HCT116 (cell line): ENCODE measurements around the gene ATL2. TPM values are rescaled to one million over a fixed set of nuclear protein-coding genes. Genes with fewer than 3 reads are reported as not detected.

Experiments used
- ATAC-seq: fragments of 200-7000 bp; cut with Tn5 transposase; 2 replicates; pipeline ENCODE4 v1.9.1; 2020; ENCODE audit warnings: mild to moderate bottlenecking, moderate library complexity
- BruUV-seq: library from RNA; stranded (reverse); fragments of 400-500 nt; replicated peaks from 2 replicates; lab custom pipeline; 2021; lab: Mats Ljungman, UMichigan
- CTCF ChIA-PET: fragments of 300-600 bp; sonication (Branson Sonifier 250); formaldehyde crosslinking; loops from one replicate; lab custom pipeline; 2021; ENCODE audit warnings: antibody characterized with exemption; lab: Charles Lee
- POLR2A ChIA-PET: fragments of 300-600, 350-600 bp; sonication (Branson Sonifier 250); formaldehyde crosslinking; loops from one replicate; lab custom pipeline; 2021; ENCODE audit warnings: antibody characterized with exemption; lab: Charles Lee
- RAD21 ChIA-PET, 2 experiments: fragments of 300-600 bp; sonication (Branson Sonifier 250); formaldehyde crosslinking; loops; one replicate each; lab custom pipeline; 2023; ENCODE audit warnings: low total read pairs in 2 of 2; ENCODE audit not compliant: uncharacterized antibody in 2 of 2, unreplicated experiment in 2 of 2, low non-redundant PET in 1 of 2; lab: Charles Lee
- DNase-seq: peaks from one replicate; pipeline ENCODE4 v3.0.0-alpha.2; 2010; ENCODE audit warnings: low read depth, low spot score
- H2AFZ ChIP-seq: fragments of 200-600 bp; shearing (Covaris generic), sonication (generic); 2 replicates; pipeline ENCODE4 v1.6.1; 2017; ENCODE audit warnings: low read depth, mixed run types, mixed read lengths, antibody characterized with exemption, low read length; ENCODE audit not compliant: poor library complexity, severe bottlenecking
- H3K27ac ChIP-seq: 2 replicates; pipeline ENCODE4 v1.5.1; 2012; ENCODE audit warnings: low read depth, low read length
- H3K27me3 ChIP-seq: fragments of 200-600 bp; sonication (generic); 2 replicates; pipeline ENCODE4 v1.6.1; 2016; ENCODE audit warnings: mixed run types, low read length, mixed read lengths; ENCODE audit not compliant: insufficient read depth
- H3K36me3 ChIP-seq, 2 experiments: fragments of 200-500 bp in 1 of 2; fragments of 200-600 bp in 1 of 2; sonication (Bioruptor generic) in 1 of 2; sonication (generic) in 1 of 2; 2 replicates each; pipeline versions ENCODE4 v1.5.1 to v1.6.1; 2014 to 2016; ENCODE audit warnings: low read length in 2 of 2, inconsistent platforms in 1 of 2, mixed read lengths in 1 of 2, mixed run types in 1 of 2; ENCODE audit not compliant: insufficient read depth in 2 of 2, control insufficient read depth in 1 of 2
- H3K4me1 ChIP-seq, 2 experiments: fragments of 200-600 bp in 1 of 2; sonication (generic) in 1 of 2; 2 replicates each; pipeline versions ENCODE4 v1.5.1 to v1.6.1; 2012 to 2017; ENCODE audit warnings: low read length in 2 of 2, inconsistent platforms in 1 of 2, mild to moderate bottlenecking in 1 of 2, mixed read lengths in 1 of 2, mixed run types in 1 of 2, moderate library complexity in 1 of 2; ENCODE audit not compliant: insufficient read depth in 2 of 2, control insufficient read depth in 1 of 2
- H3K4me2 ChIP-seq: fragments of 200-600 bp; sonication (generic); 2 replicates; pipeline ENCODE4 v1.6.1; 2017; ENCODE audit warnings: mixed run types, low read length, mixed read lengths
- H3K4me3 ChIP-seq, 2 experiments: fragments of 200-600 bp in 1 of 2; sonication (generic) in 1 of 2; replicated peaks in 1 of 2; 2 replicates each; pipeline ENCODE4 v1.5.1; 2011 to 2016; ENCODE audit warnings: low read length in 2 of 2, control low read depth in 1 of 2, low read depth in 1 of 2, mild to moderate bottlenecking in 1 of 2, mixed read lengths in 1 of 2, mixed run types in 1 of 2
- H3K79me2 ChIP-seq: fragments of 200-600 bp; sonication (generic); 2 replicates; pipeline ENCODE4 v1.6.1; 2017; ENCODE audit warnings: mild to moderate bottlenecking, mixed run types, low read length, moderate library complexity, mixed read lengths; ENCODE audit not compliant: insufficient read depth
- H3K9ac ChIP-seq: fragments of 200-600 bp; sonication (generic); 2 replicates; pipeline ENCODE4 v1.6.1; 2016; ENCODE audit warnings: low read length, mixed read lengths
- H3K9me2 ChIP-seq: fragments of 200-600 bp; sonication (generic), shearing (Covaris generic); 2 replicates; pipeline ENCODE4 v1.6.1; 2017; ENCODE audit warnings: mixed run types, mild to moderate bottlenecking, moderate library complexity; ENCODE audit not compliant: insufficient read depth
- H3K9me3 ChIP-seq, 2 experiments: fragments of 200-500 bp in 1 of 2; fragments of 200-600 bp in 1 of 2; sonication (Bioruptor generic) in 1 of 2; sonication (generic) in 1 of 2; 2 replicates each; pipeline ENCODE4 v1.6.1; 2014 to 2017; ENCODE audit warnings: low read length in 2 of 2, mixed read lengths in 2 of 2, inconsistent platforms in 1 of 2, low read depth in 1 of 2, mild to moderate bottlenecking in 1 of 2, mixed run types in 1 of 2, moderate library complexity in 1 of 2; ENCODE audit not compliant: control insufficient read depth in 1 of 2, insufficient read depth in 1 of 2
- H4K20me1 ChIP-seq: fragments of 200-600 bp; sonication (generic), shearing (Covaris generic); 2 replicates; pipeline ENCODE4 v1.6.1; 2017; ENCODE audit warnings: mixed run types, mild to moderate bottlenecking, moderate library complexity; ENCODE audit not compliant: insufficient read depth
- ATF3 ChIP-seq: IDR thresholded peaks from 2 replicates; pipeline ENCODE4 v1.6.1; 2012
- CBX3 ChIP-seq: IDR thresholded peaks from 2 replicates; pipeline ENCODE4 v1.6.1; 2012; ENCODE audit warnings: low read depth
- CTCF ChIP-seq, 3 experiments: fragments of 200-600 bp in 1 of 3; sonication (generic) in 1 of 3; IDR thresholded peaks in 2 of 3; conservative IDR thresholded peaks in 1 of 3; 2 replicates each; pipeline ENCODE4 v1.5.1; 2012 to 2017; ENCODE audit warnings: low read depth in 2 of 3, low read length in 2 of 3, antibody characterized with exemption in 1 of 3, borderline replicate concordance in 1 of 3, control low read depth in 1 of 3, mild to moderate bottlenecking in 1 of 3, mixed read lengths in 1 of 3, mixed run types in 1 of 3, moderate library complexity in 1 of 3; ENCODE audit not compliant: insufficient read depth in 1 of 3
- EGR1 ChIP-seq: IDR thresholded peaks from 2 replicates; pipeline ENCODE4 v1.6.1; 2012; ENCODE audit warnings: low read depth
- EZH2 ChIP-seq: fragments of 200-600 bp; sonication (generic); IDR thresholded peaks from 2 replicates; pipeline ENCODE4 v1.6.1; 2017; ENCODE audit warnings: antibody characterized with exemption, mixed run types
- EZH2phosphoT487 ChIP-seq: fragments of 200-600 bp; IDR thresholded peaks from 2 replicates; pipeline ENCODE4 v1.6.1; 2018; ENCODE audit warnings: antibody characterized with exemption, borderline replicate concordance
- FOSL1 ChIP-seq: IDR thresholded peaks from 2 replicates; pipeline ENCODE4 v1.6.1; 2012; ENCODE audit warnings: low read depth
- JUND ChIP-seq: IDR thresholded peaks from 2 replicates; pipeline ENCODE4 v1.6.1; 2012
- MAX ChIP-seq: IDR thresholded peaks from 2 replicates; pipeline ENCODE4 v1.6.1; 2012
- POLR2AphosphoS5 ChIP-seq: IDR thresholded peaks from 2 replicates; pipeline ENCODE4 v1.6.1; 2011; ENCODE audit warnings: mild to moderate bottlenecking, low read depth, low read length, moderate library complexity
- RAD21 ChIP-seq: IDR thresholded peaks from 2 replicates; pipeline ENCODE4 v1.6.1; 2012; ENCODE audit warnings: low read depth, mild to moderate bottlenecking
- SIN3A ChIP-seq: IDR thresholded peaks from 2 replicates; pipeline ENCODE4 v1.6.1; 2012; ENCODE audit warnings: low read depth
- SP1 ChIP-seq: IDR thresholded peaks from 2 replicates; pipeline ENCODE4 v1.6.1; 2012; ENCODE audit warnings: low read depth
- TCF7L2 ChIP-seq: IDR thresholded peaks from 2 replicates; pipeline ENCODE4 v1.7.0; 2011; ENCODE audit warnings: borderline replicate concordance, inconsistent platforms; ENCODE audit not compliant: insufficient read depth, insufficient read length; ENCODE audit errors: extremely low read depth
- ZBTB33 ChIP-seq: IDR thresholded peaks from 2 replicates; pipeline ENCODE4 v1.6.1; 2011; ENCODE audit warnings: mild to moderate bottlenecking, low read length, moderate library complexity; ENCODE audit not compliant: insufficient replicate concordance; ENCODE audit errors: extremely low read depth
- ZFX ChIP-seq: fragments of 450-650 bp; IDR thresholded peaks from 2 replicates; pipeline ENCODE4 v1.6.1; 2017
- ZNF274 ChIP-seq: fragments of 200-500 bp; sonication (Bioruptor generic); IDR thresholded peaks from 2 replicates; pipeline ENCODE4 v1.6.1; 2014; ENCODE audit warnings: mild to moderate bottlenecking, low read depth, low read length, inconsistent platforms
- intact Hi-C: fragments of 100-400 bp; cut with micrococcal nuclease; formaldehyde crosslinking; loops from 2 replicates; pipeline ENCODE4 v1.10.0; 2022
- total RNA-seq: library from RNA; stranded (reverse); gene quantifications from one replicate; pipeline ENCODE4 v1.2.1, GENCODE V29; 2021; ENCODE audit not compliant: unreplicated experiment

Gene ATL2
- total RNA-seq, 1 experiment from 2014 or later: 80.7 TPM

- Histone ChIP-seq H4K20me1 (no peaks in the 10 kb centered on the region), H3K36me3 (no peaks in the 10 kb centered on the region), H3K79me2 (no peaks in the 10 kb centered on the region), H2AFZ (no peak overlapping the region), H3K4me1 (peaks cover 3 to 6% of the 10 kb centered on the region in 2 experiments; a peak in 2 of 4 replicates), H3K4me2 (no peak overlapping the region), H3K27me3 (no peaks in the 10 kb centered on the region), H3K4me3 (no peak overlapping the region), H3K9ac (no peak overlapping the region), H3K9me3 (no peaks in the 10 kb centered on the region), H3K9me2 (no peaks in the 10 kb centered on the region), H3K27ac (no peak overlapping the region)
- ChIA-PET CTCF (interaction anchor here (0.7 kb wide), 1 partner anchor 170 kb away, joined by 3 read pairs; the partner anchor contains the start of gene CYP1B1), RAD21 (no interaction called here), POLR2A (interaction anchor here (1.2 kb wide), 1 partner anchor 12 kb away, joined by 3 read pairs; no protein-coding TSS in a partner anchor)
- no TSS peak for BruUV-seq
- ATAC-seq (no peak), DNase-seq (no peak)
- intact Hi-C loops: no loop called here
- no peak for TF ChIP-seq RAD21
- no peak for TF ChIP-seq EGR1
- TF ChIP-seq FOSL1: no peak
- TF ChIP-seq EZH2phosphoT487: no peak
- no peak for TF ChIP-seq EZH2
- no peak for TF ChIP-seq TCF7L2
- no peak for TF ChIP-seq CTCF (IDR thresholded peaks at IDR 0.05 in 2 of 3, conservative IDR thresholded peaks at IDR 0.05 in 1 of 3; ENCODE audit: borderline replicate concordance in 1 of 3, insufficient read depth in 1 of 3, low read depth in 2 of 3, low read length in 2 of 3)
- TF ChIP-seq SP1: no peak
- no peak for TF ChIP-seq ZBTB33
- no peak for TF ChIP-seq ZNF274
- TF ChIP-seq POLR2AphosphoS5: no peak
- TF ChIP-seq CBX3: no peak
- TF ChIP-seq JUND: no peak
- TF ChIP-seq MAX: no peak
- no peak for TF ChIP-seq ATF3
- TF ChIP-seq SIN3A: no peak
- TF ChIP-seq ZFX: no peak
Observed at GRCh38 chr2:38246105-38246504, 131.0 kb downstream of the ATL2 start.
